ENCODE results near the gene F12.

GRCh38 chr5:177374211-177374610 is 35.2 kb downstream of the F12 start:
- TF ChIP-seq CTCF (IDR thresholded peaks at IDR 0.05) (no peak), EP300 (IDR thresholded peaks at IDR 0.05; ENCODE audit: low read depth) (no peak)

Data from transverse colon (tissue), 3 donors.